Measurements from ENCODE around the gene CACNA1I. TPM values are rescaled to one million over a fixed set of nuclear protein-coding genes. Genes with fewer than 3 reads are reported as not detected.

Gene CACNA1I
- total and polyA plus RNA-seq, 12 donors, result under 0.01 to 0.06 (median 0.05) TPM; not detected in 6

- H3K36me3 ChIP-seq, result no peaks in the 10 kb centered on the region
- TF ChIP-seq, protein P1, sequence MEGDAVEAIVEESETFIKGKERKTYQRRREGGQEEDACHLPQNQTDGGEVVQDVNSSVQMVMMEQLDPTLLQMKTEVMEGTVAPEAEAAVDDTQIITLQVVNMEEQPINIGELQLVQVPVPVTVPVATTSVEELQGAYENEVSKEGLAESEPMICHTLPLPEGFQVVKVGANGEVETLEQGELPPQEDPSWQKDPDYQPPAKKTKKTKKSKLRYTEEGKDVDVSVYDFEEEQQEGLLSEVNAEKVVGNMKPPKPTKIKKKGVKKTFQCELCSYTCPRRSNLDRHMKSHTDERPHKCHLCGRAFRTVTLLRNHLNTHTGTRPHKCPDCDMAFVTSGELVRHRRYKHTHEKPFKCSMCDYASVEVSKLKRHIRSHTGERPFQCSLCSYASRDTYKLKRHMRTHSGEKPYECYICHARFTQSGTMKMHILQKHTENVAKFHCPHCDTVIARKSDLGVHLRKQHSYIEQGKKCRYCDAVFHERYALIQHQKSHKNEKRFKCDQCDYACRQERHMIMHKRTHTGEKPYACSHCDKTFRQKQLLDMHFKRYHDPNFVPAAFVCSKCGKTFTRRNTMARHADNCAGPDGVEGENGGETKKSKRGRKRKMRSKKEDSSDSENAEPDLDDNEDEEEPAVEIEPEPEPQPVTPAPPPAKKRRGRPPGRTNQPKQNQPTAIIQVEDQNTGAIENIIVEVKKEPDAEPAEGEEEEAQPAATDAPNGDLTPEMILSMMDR (IDR thresholded peaks at IDR 0.05), result no peak
- H3K9me3 ChIP-seq, result no peaks in the 10 kb centered on the region
- WGBS, 2 donors, result 52 to 60% methylated on average over 6 of the region's 6 CpGs
- peaks cover 12 to 78% (median 63%) of the 10 kb centered on the region in 7 donors for H3K27me3 ChIP-seq
- ATAC-seq (no peak), DNase-seq (no peak)
- no peak overlapping the region for H3K27ac ChIP-seq
- peaks cover 0 to 8% (median 3%) of the 10 kb centered on the region in 9 donors for H3K4me1 ChIP-seq
- intact Hi-C loops (cut with DNase I), result loop anchor here in 1 of 10 donors (5.0 to 10.0 kb wide), 2 partner anchors 65 to 447 kb away; no protein-coding TSS in a partner anchor
- H3K4me3 ChIP-seq, result no peak overlapping the region
Measured at GRCh38 chr22:39560127-39560526, 10.4 kb upstream of the CACNA1I start.

DNA sequence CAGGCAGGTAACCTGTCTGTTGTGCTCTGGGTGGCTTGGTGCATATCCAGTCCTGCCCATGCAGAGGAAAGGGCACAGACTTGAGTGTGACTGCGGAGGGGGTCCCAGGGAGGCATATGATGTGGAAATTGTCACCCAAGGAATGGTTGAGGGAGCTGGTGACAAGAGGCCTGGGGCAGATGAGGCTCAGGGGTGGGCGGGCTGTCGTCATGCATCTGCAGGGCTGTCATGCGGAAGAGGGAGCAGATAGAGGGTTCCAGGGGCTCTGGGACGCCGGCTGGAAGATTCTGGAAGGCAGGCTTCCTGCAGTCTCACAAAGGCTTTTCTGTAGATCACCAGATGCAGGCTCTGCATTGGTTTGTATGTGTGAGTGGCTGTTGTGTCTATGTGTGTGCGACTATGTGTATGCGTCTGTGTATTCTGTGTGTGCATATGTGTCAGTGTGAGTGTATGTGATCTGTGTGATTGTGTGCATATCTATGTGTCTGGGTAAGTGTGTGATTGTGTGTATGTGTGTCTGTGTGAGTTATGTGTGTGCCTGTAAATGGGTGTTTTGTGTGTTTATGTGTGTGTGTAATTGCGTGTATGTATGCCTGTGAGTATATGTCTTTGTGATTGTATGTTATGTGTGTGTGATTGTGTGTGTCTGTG, 7.6 kb upstream of the CACNA1I start:
- peaks cover 0 to 6% (median 3%) of the 10 kb centered on the region in 9 donors for H3K4me1 ChIP-seq
- no peak for DNase-seq
- intact Hi-C loops (cut with DNase I), result loop anchor here in 1 of 10 donors (5.0 to 10.0 kb wide), 2 partner anchors 62 to 444 kb away; no protein-coding TSS in a partner anchor
- H3K36me3 ChIP-seq, result no peaks in the 10 kb centered on the region
- no peaks in the 10 kb centered on the region for H3K9me3 ChIP-seq
- WGBS, 2 donors, result 57 to 67% methylated on average over 9 of the region's 9 CpGs
- peaks cover 5 to 52% (median 37%) of the 10 kb centered on the region in 7 donors for H3K27me3 ChIP-seq
- TF ChIP-seq, protein P1 (IDR thresholded peaks at IDR 0.05), result no peak
- ATAC-seq, result no peak
- no peak overlapping the region for H3K4me3 ChIP-seq
- H3K27ac ChIP-seq, result no peak overlapping the region

- TF ChIP-seq, protein P1 (IDR thresholded peaks at IDR 0.05), result no peak
- Histone ChIP-seq H3K27me3 (peaks cover 0 to 44% (median 31%) of the 10 kb centered on the region in 7 donors), H3K27ac (no peak overlapping the region), H3K9me3 (no peaks in the 10 kb centered on the region), H3K4me1 (no peaks in the 10 kb centered on the region), H3K36me3 (no peaks in the 10 kb centered on the region), H3K4me3 (no peak overlapping the region)
- DNase-seq (no peak), ATAC-seq (no peak)
- WGBS, 2 donors, result 81 to 88% methylated on average over 7 of the region's 7 CpGs
- intact Hi-C loops (cut with DNase I), result loop anchor here in 1 of 10 donors (5.0 to 10.0 kb wide), 2 partner anchors 61 to 444 kb away; no protein-coding TSS in a partner anchor
Measured at GRCh38 chr22:39563571-39564428, 6.8 kb upstream of the CACNA1I start.

GRCh38 chr22:39565414-39565944, 5.1 kb upstream of the CACNA1I start:
- H3K4me1 ChIP-seq, result no peaks in the 10 kb centered on the region
- intact Hi-C loops (cut with DNase I), result loop anchor here in 1 of 10 donors (10.0 kb wide), 1 partner anchor 59 kb away; no protein-coding TSS in a partner anchor
- no peak for ATAC-seq
- no peaks in the 10 kb centered on the region for H3K36me3 ChIP-seq
- TF ChIP-seq, protein P1 (IDR thresholded peaks at IDR 0.05), result no peak
- H3K4me3 ChIP-seq, result no peak overlapping the region
- no peaks in the 10 kb centered on the region for H3K9me3 ChIP-seq
- H3K27me3 ChIP-seq, result peaks cover 0 to 31% (median 18%) of the 10 kb centered on the region in 7 donors
- DNase-seq, result no peak
- WGBS, 2 donors, result 97 to 98% methylated on average over 5 of the region's 5 CpGs
- H3K27ac ChIP-seq, result no peak overlapping the region
